HepG2 (cell line): ENCODE measurements around the gene GJA3.

Source experiments
- CTCF ChIP-seq: sonication (generic); formaldehyde crosslinking; IDR thresholded peaks from 2 replicates; pipeline ENCODE4 v1.5.0; 2020; ENCODE audit warnings: mild to moderate bottlenecking, missing genetic modification reagents, moderate library complexity
- MAX ChIP-seq: IDR thresholded peaks from 2 replicates; pipeline ENCODE4 v1.6.1; 2012; ENCODE audit warnings: inconsistent platforms
- POLR2A ChIP-seq, 2 experiments: IDR thresholded peaks; 2 replicates each; pipeline ENCODE4 v1.6.1; 2011; ENCODE audit warnings: low read depth in 2 of 2, low read length in 2 of 2, mild to moderate bottlenecking in 1 of 2, moderate library complexity in 1 of 2; ENCODE audit not compliant: insufficient read depth in 1 of 2
- REST ChIP-seq, 2 experiments: IDR thresholded peaks; 2 replicates each; pipeline ENCODE4 v1.6.1; 2011 to 2012; ENCODE audit warnings: low read length in 2 of 2, borderline replicate concordance in 1 of 2, low read depth in 1 of 2, mild to moderate bottlenecking in 1 of 2, moderate library complexity in 1 of 2
- RXRA ChIP-seq: sonication (generic); formaldehyde crosslinking; IDR thresholded peaks from 2 replicates; pipeline ENCODE4 v1.5.1; 2020; ENCODE audit warnings: missing genetic modification reagents
- SMAD9 ChIP-seq: sonication (generic); formaldehyde crosslinking; IDR thresholded peaks from 2 replicates; pipeline ENCODE4 v1.5.1; 2020; ENCODE audit warnings: mild to moderate bottlenecking, missing genetic modification reagents
- SMC3 ChIP-seq: IDR thresholded peaks from 2 replicates; pipeline ENCODE4 v1.6.1; 2011; ENCODE audit warnings: low read length, improper control_type of control experiment
- ZBTB7A ChIP-seq: sonication (generic); formaldehyde crosslinking; IDR thresholded peaks from 2 replicates; pipeline ENCODE4 v1.8.0; 2022; ENCODE audit warnings: mild to moderate bottlenecking, missing genetic modification reagents
- ZNF687 ChIP-seq: sonication (generic); formaldehyde crosslinking; IDR thresholded peaks from 2 replicates; pipeline ENCODE4 v1.5.1; 2020; ENCODE audit warnings: mild to moderate bottlenecking, missing genetic modification reagents, moderate library complexity
- TF ChIP-seq, protein P1 (sequence below): IDR thresholded peaks from 2 replicates; pipeline ENCODE4 v1.6.1; 2016; ENCODE audit warnings: missing compliant biosample characterization, missing genetic modification reagents, borderline replicate concordance
- TF ChIP-seq, protein P2 (sequence below): sonication (generic); formaldehyde crosslinking; conservative IDR thresholded peaks from 2 replicates; pipeline ENCODE4 v1.4.0; 2020; ENCODE audit warnings: missing genetic modification reagents
- TF ChIP-seq, protein P3 (sequence below): sonication (generic); formaldehyde crosslinking; conservative IDR thresholded peaks from 2 replicates; pipeline ENCODE4 v1.8.1; 2023; ENCODE audit warnings: missing genetic modification reagents

DNA sequence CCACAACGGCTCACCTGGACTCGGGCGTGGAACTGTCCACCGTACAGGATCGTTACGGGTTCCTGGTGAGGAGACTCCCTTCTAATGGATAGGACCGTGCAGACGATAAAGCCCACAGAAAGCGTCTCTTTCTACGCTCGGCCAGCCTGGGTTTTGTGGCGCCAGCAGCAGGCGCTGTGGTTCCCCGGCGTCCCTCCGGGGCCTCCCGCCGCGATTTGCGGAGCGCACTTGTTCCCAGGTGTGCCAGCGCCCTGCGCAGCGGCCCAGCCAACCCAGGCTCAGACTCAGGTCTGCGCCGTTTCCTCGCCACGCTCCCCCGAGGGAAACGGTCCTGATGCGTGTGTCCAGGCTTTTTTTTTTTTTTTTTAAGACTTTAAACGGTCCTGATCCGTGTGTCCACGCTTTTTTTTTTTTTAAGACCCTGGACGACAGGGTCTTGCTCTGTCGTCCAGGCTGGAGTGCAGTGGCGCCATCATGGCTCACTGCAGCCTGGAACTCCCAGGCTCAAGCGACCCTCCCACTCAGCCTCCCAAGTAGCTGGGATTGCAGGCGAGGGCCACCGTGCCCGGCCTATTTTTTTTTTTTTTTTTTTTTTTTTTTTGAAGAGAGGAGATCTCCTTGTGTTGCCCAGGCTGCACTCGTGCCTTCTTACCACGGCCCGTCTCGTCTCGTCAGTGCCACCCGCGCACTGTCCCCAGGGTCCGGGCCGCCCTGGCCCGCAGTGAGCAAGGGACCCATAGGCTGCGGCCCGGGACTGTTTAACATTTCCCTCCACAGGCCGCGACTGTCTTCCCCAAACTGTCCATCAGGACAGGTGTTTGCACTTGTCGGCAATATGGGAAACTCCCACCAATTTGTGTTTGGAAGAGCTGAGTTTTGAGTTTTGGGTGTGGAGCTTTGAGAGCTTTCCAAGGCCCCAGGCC is 23.8 kb downstream of the GJA3 start:
- TF ChIP-seq SMC3 (no peak; the same call in 1 of the 2 replicates), REST (IDR thresholded peaks at IDR 0.05; ENCODE audit: borderline replicate concordance in 1 of 2, low read depth in 1 of 2, low read length in 2 of 2) (no peak), ZNF687 (CRISPR knock-in tag) (peak; percentile 73), MAX (no peak; the same call in 1 of the 2 replicates), POLR2A (IDR thresholded peaks at IDR 0.05; ENCODE audit: insufficient read depth in 1 of 2, low read depth in 2 of 2, low read length in 2 of 2) (no peak), CTCF (CRISPR knock-in tag) (peak; percentile 89), ZBTB7A (CRISPR knock-in tag) (no peak), RXRA (CRISPR knock-in tag) (no peak), SMAD9 (CRISPR knock-in tag) (no peak)
- TF ChIP-seq, protein P1, sequence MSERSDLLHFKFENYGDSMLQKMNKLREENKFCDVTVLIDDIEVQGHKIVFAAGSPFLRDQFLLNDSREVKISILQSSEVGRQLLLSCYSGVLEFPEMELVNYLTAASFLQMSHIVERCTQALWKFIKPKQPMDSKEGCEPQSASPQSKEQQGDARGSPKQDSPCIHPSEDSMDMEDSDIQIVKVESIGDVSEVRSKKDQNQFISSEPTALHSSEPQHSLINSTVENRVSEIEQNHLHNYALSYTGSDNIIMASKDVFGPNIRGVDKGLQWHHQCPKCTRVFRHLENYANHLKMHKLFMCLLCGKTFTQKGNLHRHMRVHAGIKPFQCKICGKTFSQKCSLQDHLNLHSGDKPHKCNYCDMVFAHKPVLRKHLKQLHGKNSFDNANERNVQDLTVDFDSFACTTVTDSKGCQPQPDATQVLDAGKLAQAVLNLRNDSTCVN, result no peak
- TF ChIP-seq, protein P2, sequence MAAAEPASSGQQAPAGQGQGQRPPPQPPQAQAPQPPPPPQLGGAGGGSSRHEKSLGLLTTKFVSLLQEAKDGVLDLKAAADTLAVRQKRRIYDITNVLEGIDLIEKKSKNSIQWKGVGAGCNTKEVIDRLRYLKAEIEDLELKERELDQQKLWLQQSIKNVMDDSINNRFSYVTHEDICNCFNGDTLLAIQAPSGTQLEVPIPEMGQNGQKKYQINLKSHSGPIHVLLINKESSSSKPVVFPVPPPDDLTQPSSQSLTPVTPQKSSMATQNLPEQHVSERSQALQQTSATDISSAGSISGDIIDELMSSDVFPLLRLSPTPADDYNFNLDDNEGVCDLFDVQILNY (CRISPR knock-in tag), result no peak
- TF ChIP-seq, protein P3, sequence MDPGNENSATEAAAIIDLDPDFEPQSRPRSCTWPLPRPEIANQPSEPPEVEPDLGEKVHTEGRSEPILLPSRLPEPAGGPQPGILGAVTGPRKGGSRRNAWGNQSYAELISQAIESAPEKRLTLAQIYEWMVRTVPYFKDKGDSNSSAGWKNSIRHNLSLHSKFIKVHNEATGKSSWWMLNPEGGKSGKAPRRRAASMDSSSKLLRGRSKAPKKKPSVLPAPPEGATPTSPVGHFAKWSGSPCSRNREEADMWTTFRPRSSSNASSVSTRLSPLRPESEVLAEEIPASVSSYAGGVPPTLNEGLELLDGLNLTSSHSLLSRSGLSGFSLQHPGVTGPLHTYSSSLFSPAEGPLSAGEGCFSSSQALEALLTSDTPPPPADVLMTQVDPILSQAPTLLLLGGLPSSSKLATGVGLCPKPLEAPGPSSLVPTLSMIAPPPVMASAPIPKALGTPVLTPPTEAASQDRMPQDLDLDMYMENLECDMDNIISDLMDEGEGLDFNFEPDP (CRISPR knock-in tag), result no peak
